Body of pancreas (tissue), 4 donors: ENCODE results near the gene TMEM271.

Source experiments
- POLR2A ChIP-seq, 3 donors: fragments of 450-650 bp; IDR thresholded peaks; one replicate each; pipeline ENCODE4 v1.6.1; 2016; ENCODE audit warnings: antibody characterized with exemption in 3 of 3, mild to moderate bottlenecking in 2 of 3
- TF ChIP-seq, protein P1 (sequence below), 7 experiments: fragments of 450-650 bp in 4 of 7; fragments of 200-600 bp in 3 of 7; sonication (generic) in 3 of 7; IDR thresholded peaks; one replicate each; pipeline ENCODE4 v1.5.1; 2016 to 2019; ENCODE audit warnings: antibody characterized with exemption in 7 of 7

DNA sequence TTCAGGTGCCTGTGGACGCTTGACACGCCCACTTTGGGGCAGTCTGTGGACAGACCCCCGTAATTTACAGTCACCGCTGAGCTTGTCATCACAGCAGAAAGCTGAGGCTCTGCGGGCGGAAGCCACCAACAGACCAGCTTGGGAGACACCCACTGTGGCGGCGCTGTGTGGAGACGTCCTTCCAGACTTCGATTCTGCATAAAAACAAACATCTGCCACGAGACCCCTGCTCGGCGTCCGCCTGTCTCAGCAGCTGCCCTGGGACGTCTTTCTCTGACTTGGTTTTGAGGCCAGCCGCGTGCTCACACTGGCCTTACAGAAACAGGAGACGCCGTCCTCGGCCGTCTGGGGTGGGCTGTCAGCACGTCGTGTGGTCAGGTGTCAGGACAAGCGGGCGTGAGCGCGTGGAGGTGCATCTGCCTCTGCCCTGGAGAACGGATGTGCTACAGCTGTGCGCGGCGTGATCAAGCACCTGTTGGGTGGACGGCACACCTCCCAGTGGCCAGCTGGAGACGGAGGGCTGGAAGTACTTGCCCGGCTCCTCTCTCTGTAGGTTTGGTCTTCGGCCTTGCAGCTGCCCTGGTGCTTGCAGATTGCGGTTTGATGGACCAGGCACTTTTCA lies 39.6 kb downstream of the TMEM271 start:
- TF ChIP-seq, protein P1, sequence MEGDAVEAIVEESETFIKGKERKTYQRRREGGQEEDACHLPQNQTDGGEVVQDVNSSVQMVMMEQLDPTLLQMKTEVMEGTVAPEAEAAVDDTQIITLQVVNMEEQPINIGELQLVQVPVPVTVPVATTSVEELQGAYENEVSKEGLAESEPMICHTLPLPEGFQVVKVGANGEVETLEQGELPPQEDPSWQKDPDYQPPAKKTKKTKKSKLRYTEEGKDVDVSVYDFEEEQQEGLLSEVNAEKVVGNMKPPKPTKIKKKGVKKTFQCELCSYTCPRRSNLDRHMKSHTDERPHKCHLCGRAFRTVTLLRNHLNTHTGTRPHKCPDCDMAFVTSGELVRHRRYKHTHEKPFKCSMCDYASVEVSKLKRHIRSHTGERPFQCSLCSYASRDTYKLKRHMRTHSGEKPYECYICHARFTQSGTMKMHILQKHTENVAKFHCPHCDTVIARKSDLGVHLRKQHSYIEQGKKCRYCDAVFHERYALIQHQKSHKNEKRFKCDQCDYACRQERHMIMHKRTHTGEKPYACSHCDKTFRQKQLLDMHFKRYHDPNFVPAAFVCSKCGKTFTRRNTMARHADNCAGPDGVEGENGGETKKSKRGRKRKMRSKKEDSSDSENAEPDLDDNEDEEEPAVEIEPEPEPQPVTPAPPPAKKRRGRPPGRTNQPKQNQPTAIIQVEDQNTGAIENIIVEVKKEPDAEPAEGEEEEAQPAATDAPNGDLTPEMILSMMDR (IDR thresholded peaks at IDR 0.05): no peak
- no peak for TF ChIP-seq POLR2A (IDR thresholded peaks at IDR 0.05)
